ENCODE data around the gene RAB33A.
A peak's percentile ranks its signal among the peaks of the same experiment; 100 is the strongest.

Gene RAB33A

DNA sequence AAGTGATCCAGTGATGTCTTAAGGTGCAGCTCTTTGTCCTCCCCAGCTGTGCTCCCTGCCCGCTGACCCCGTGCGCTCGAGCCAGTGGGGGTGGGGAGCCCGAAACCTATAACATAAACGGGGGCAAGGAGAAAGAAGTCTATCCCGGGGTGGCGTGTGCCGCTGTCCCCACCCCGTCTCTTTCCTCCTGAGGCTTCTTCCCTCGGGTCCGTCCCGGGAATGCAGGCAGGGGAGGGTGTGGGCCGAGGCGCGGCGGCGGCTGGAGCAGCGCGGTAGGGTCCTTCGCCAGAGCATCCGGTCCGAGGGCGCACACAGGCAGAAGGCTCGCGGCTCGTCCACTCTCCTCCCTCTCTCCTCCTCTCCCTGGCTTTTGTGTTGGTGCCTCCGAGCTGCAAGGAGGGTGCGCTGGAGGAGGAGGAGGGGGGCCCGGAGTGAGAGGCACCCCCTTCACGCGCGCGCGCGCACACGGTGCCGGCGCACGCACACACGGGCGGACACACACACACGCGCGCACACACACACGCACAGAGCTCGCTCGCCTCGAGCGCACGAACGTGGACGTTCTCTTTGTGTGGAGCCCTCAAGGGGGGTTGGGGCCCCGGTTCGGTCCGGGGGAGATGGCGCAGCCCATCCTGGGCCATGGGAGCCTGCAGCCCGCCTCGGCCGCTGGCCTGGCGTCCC lies at the start of gene RAB33A:
TSS of gene RAB33A (plus strand) at position 517 of the 681 bp plus-strand sequence. CDS start at position 618, 101 bp downstream.
- Mint-ChIP-seq H3K36me3 (ENCODE audit: low read depth) (peaks cover 5% of the 10 kb centered on the region), H3K27ac (peak within 1 kb of the TSS; percentile 86), H3K27me3 (peaks cover 4% of the 10 kb centered on the region), H3K4me1 (ENCODE audit: low read depth) (peaks cover 43% of the 10 kb centered on the region), H3K9me3 (no peaks in the 10 kb centered on the region), H3K4me3 (peak within 1 kb of the TSS; percentile 89)
- peak; percentile 63 for DNase-seq

- peaks cover 31% of the 10 kb centered on the region for H3K36me3 Mint-ChIP-seq (ENCODE audit: low read depth)
- H3K9me3 Mint-ChIP-seq, result no peaks in the 10 kb centered on the region
- no peak for DNase-seq
- no peak overlapping the region for H3K4me3 Mint-ChIP-seq
- H3K27ac Mint-ChIP-seq, result no peak overlapping the region
- peaks cover 10% of the 10 kb centered on the region for H3K4me1 Mint-ChIP-seq (ENCODE audit: low read depth)
- peaks cover 15% of the 10 kb centered on the region for H3K27me3 Mint-ChIP-seq
Measured at GRCh38 chrX:130124577-130124976, 47.2 kb upstream of the RAB33A start.

DNA sequence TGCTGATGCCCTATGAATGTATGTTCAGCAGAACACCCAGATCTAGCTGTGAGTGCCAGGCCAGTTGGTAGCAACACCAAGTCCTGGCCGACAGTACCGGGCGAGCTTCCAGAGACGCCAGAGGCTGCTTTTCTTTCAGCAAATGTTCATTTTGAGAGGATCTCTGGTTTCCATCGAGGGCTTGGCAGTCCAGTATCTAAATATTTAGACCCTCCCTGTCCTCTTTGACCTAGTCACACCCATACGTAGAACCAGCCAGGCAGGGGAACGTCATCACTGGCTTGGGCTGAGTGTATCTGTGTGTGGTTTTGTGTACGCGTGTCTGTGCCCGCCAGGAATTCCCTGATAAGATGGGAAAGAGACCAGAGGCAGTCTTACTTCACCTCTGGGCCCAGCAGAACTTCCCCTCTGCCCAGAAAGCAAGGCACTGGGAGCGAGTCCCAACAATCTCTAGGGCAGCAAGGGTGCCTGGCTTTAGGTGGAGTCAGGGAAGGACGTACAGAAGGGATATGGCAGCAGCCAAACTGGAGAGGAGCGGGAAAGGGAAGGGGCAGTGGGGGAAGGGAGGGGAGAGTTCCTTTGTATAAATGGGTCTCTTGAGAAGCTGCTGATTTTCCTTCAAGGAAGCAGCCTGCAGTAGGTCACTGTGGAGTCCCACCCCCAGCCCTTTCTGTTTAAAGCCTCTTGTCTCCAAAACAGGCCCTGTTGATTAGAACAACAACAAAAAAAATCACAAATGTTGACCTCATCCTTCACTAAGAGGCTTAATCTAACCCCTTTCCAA lies 46.5 kb upstream of the RAB33A start:
- Mint-ChIP-seq H3K36me3 (ENCODE audit: low read depth) (peaks cover 37% of the 10 kb centered on the region), H3K4me1 (ENCODE audit: low read depth) (peaks cover 3% of the 10 kb centered on the region), H3K9me3 (no peaks in the 10 kb centered on the region), H3K27me3 (peaks cover 13% of the 10 kb centered on the region), H3K27ac (peak overlapping the region; percentile 5), H3K4me3 (no peak overlapping the region)
- DNase-seq, result no peak

DNA sequence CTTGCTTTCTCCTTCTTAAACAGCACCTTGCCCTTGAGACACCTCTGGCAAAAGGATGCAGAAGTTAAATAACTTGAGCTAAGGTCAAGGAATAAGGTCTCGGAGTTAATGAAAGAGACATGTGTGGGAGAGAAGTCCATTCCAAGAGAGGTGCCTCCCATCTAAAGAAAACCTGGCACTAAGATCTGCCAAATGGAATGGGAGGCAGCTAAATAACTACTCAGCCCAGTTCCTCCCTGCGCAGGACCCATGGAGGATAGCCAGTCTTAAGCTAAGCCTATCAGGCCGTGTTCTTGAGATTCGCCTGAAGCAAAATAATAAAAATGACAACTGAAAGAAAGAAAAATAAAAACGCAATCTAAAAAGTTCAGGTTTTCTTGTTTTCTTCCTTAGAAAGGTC lies 40.8 kb upstream of the RAB33A start:
- H3K36me3 Mint-ChIP-seq (ENCODE audit: low read depth), result peaks cover 71% of the 10 kb centered on the region
- peaks cover 4% of the 10 kb centered on the region for H3K27me3 Mint-ChIP-seq
- no peak overlapping the region for H3K27ac Mint-ChIP-seq
- H3K9me3 Mint-ChIP-seq, result no peaks in the 10 kb centered on the region
- DNase-seq, result no peak
- H3K4me1 Mint-ChIP-seq (ENCODE audit: low read depth), result no peaks in the 10 kb centered on the region
- no peak overlapping the region for H3K4me3 Mint-ChIP-seq

- H3K9me3 Mint-ChIP-seq, result no peaks in the 10 kb centered on the region
- H3K27me3 Mint-ChIP-seq, result peaks cover 4% of the 10 kb centered on the region
- no peak for DNase-seq
- H3K4me3 Mint-ChIP-seq, result no peak overlapping the region
- H3K4me1 Mint-ChIP-seq (ENCODE audit: low read depth), result no peaks in the 10 kb centered on the region
- peaks cover 69% of the 10 kb centered on the region for H3K36me3 Mint-ChIP-seq (ENCODE audit: low read depth)
- H3K27ac Mint-ChIP-seq, result peak overlapping the region; percentile 35
Measured at GRCh38 chrX:130136496-130136895, 35.3 kb upstream of the RAB33A start.

GRCh38 chrX:130136961-130137360 lies 34.8 kb upstream of the RAB33A start:
- no peak overlapping the region for H3K4me3 Mint-ChIP-seq
- peaks cover 69% of the 10 kb centered on the region for H3K36me3 Mint-ChIP-seq (ENCODE audit: low read depth)
- DNase-seq, result no peak
- H3K4me1 Mint-ChIP-seq (ENCODE audit: low read depth), result no peaks in the 10 kb centered on the region
- H3K9me3 Mint-ChIP-seq, result no peaks in the 10 kb centered on the region
- H3K27me3 Mint-ChIP-seq, result peaks cover 4% of the 10 kb centered on the region
- H3K27ac Mint-ChIP-seq, result no peak overlapping the region

- Mint-ChIP-seq H3K4me3 (no peak overlapping the region), H3K36me3 (ENCODE audit: low read depth) (peaks cover 63% of the 10 kb centered on the region), H3K27ac (no peak overlapping the region), H3K4me1 (ENCODE audit: low read depth) (no peaks in the 10 kb centered on the region), H3K27me3 (peaks cover 15% of the 10 kb centered on the region), H3K9me3 (no peaks in the 10 kb centered on the region)
- no peak for DNase-seq
Measured at GRCh38 chrX:130139474-130140201, 32.1 kb upstream of the RAB33A start.

DNA sequence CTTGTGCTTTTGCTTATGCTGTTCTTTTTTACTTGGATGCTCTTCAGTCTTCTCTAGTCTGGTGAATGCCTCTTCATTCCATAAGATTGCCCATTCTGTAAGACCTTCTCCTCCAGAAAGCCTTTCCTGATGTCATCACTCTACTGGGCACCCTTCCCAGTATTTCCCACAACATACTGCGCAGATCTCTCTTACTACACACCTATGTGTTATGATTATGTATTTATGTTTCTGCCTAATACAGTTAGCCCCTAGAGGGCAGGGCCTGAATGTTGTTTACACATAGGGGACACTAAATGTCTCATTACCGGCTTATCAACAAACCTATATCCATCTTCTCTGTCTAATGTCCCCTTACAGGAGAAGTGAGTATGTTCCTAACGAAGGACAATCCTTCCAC lies 27.3 kb upstream of the RAB33A start:
- H3K9me3 Mint-ChIP-seq, result no peaks in the 10 kb centered on the region
- H3K4me3 Mint-ChIP-seq, result no peak overlapping the region
- H3K36me3 Mint-ChIP-seq (ENCODE audit: low read depth), result peaks cover 62% of the 10 kb centered on the region
- no peak for DNase-seq
- H3K27ac Mint-ChIP-seq, result no peak overlapping the region
- peaks cover 14% of the 10 kb centered on the region for H3K27me3 Mint-ChIP-seq
- no peaks in the 10 kb centered on the region for H3K4me1 Mint-ChIP-seq (ENCODE audit: low read depth)

- Mint-ChIP-seq H3K4me3 (no peak overlapping the region), H3K4me1 (ENCODE audit: low read depth) (no peaks in the 10 kb centered on the region), H3K9me3 (no peaks in the 10 kb centered on the region), H3K36me3 (ENCODE audit: low read depth) (peaks cover 63% of the 10 kb centered on the region), H3K27ac (no peak overlapping the region), H3K27me3 (peaks cover 14% of the 10 kb centered on the region)
- DNase-seq, result no peak
Measured at GRCh38 chrX:130145123-130145522, 26.6 kb upstream of the RAB33A start.

DNA sequence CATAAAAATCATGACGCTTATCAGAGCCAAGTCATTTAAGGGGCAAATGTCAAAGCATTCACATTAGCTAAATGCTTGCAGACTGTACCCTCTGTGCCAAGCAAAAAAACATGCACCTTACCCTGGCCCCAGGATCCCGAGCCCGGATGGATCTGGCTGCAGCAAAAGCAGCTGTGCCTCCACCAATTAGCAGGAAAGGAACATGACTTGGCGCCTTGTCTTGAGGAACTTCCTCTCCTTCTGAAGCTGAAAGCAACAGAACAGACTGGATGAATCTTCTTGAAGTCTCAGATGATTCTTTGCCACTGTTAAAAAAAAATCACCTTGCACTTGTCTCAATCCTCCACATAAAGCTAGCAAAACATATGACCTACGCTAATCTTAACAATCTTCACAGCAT lies 24.1 kb upstream of the RAB33A start:
- H3K4me1 Mint-ChIP-seq (ENCODE audit: low read depth), result no peaks in the 10 kb centered on the region
- H3K36me3 Mint-ChIP-seq (ENCODE audit: low read depth), result peaks cover 60% of the 10 kb centered on the region
- H3K27me3 Mint-ChIP-seq, result peaks cover 14% of the 10 kb centered on the region
- H3K9me3 Mint-ChIP-seq, result no peaks in the 10 kb centered on the region
- no peak overlapping the region for H3K27ac Mint-ChIP-seq
- DNase-seq, result no peak
- H3K4me3 Mint-ChIP-seq, result no peak overlapping the region

GRCh38 chrX:130155564-130155963 lies 16.2 kb upstream of the RAB33A start:
- DNase-seq, result no peak
- Mint-ChIP-seq H3K27ac (no peak overlapping the region), H3K4me3 (no peak overlapping the region), H3K9me3 (no peaks in the 10 kb centered on the region), H3K36me3 (ENCODE audit: low read depth) (peaks cover 38% of the 10 kb centered on the region), H3K27me3 (peaks cover 9% of the 10 kb centered on the region), H3K4me1 (ENCODE audit: low read depth) (peaks cover 17% of the 10 kb centered on the region)

- H3K4me1 Mint-ChIP-seq (ENCODE audit: low read depth), result peaks cover 28% of the 10 kb centered on the region
- H3K9me3 Mint-ChIP-seq, result no peaks in the 10 kb centered on the region
- H3K36me3 Mint-ChIP-seq (ENCODE audit: low read depth), result peaks cover 40% of the 10 kb centered on the region
- H3K4me3 Mint-ChIP-seq, result no peak overlapping the region
- H3K27ac Mint-ChIP-seq, result peak overlapping the region; percentile 29
- no peak for DNase-seq
- H3K27me3 Mint-ChIP-seq, result peaks cover 13% of the 10 kb centered on the region
Measured at GRCh38 chrX:130158311-130158710, 13.5 kb upstream of the RAB33A start.

DNA sequence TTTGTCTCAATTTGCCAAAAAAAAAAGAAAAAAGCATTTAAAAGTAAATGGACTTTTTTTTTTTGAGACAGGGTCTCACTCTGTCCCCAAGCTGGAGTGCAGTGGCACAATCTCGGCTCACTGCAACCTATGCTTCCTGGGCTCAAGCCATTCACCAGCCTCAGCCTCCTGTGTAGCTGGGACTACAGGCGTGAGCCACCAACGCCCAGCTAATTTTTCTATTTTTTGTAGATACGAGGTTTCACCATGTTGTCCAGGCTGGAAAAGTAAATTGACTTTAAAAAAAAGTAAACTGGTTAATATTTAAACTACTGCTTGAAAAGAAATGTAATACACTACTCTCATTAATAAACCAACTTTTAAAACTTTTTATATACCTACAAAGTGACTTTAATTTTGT lies 12.0 kb upstream of the RAB33A start:
- peaks cover 14% of the 10 kb centered on the region for H3K27me3 Mint-ChIP-seq

GRCh38 chrX:130162094-130162735 lies 9.5 kb upstream of the RAB33A start:
- H3K4me1 Mint-ChIP-seq (ENCODE audit: low read depth), result peaks cover 47% of the 10 kb centered on the region
- no peaks in the 10 kb centered on the region for H3K9me3 Mint-ChIP-seq
- H3K4me3 Mint-ChIP-seq, result no peak overlapping the region
- DNase-seq, result no peak
- no peak overlapping the region for H3K27ac Mint-ChIP-seq
- peaks cover 8% of the 10 kb centered on the region for H3K27me3 Mint-ChIP-seq
- H3K36me3 Mint-ChIP-seq (ENCODE audit: low read depth), result peaks cover 25% of the 10 kb centered on the region

More for the DNA sequence above, 12.0 kb upstream of the RAB33A start:
- Mint-ChIP-seq H3K9me3 (no peaks in the 10 kb centered on the region), H3K4me1 (ENCODE audit: low read depth) (peaks cover 38% of the 10 kb centered on the region), H3K4me3 (no peak overlapping the region), H3K27ac (peak overlapping the region; percentile 18), H3K36me3 (ENCODE audit: low read depth) (peaks cover 33% of the 10 kb centered on the region)
- no peak for DNase-seq

Data from activated T-cell treated with anti-CD3 and anti-CD28 coated beads, Interleukin-2, amount 50 U/mL, for 24 hours (primary cell).